GM19193 (cell line): ENCODE data around the gene ACSL3.

Source experiments
- POLR2A ChIP-seq: IDR thresholded peaks from 4 replicates; pipeline ENCODE4 v1.6.1; 2011; ENCODE audit not compliant: insufficient read depth, insufficient read length; ENCODE audit errors: extremely low read depth

Gene ACSL3

GRCh38 chr2:222912776-222913175 is 51.9 kb downstream of the ACSL3 start:
- TF ChIP-seq POLR2A, result no peak

DNA sequence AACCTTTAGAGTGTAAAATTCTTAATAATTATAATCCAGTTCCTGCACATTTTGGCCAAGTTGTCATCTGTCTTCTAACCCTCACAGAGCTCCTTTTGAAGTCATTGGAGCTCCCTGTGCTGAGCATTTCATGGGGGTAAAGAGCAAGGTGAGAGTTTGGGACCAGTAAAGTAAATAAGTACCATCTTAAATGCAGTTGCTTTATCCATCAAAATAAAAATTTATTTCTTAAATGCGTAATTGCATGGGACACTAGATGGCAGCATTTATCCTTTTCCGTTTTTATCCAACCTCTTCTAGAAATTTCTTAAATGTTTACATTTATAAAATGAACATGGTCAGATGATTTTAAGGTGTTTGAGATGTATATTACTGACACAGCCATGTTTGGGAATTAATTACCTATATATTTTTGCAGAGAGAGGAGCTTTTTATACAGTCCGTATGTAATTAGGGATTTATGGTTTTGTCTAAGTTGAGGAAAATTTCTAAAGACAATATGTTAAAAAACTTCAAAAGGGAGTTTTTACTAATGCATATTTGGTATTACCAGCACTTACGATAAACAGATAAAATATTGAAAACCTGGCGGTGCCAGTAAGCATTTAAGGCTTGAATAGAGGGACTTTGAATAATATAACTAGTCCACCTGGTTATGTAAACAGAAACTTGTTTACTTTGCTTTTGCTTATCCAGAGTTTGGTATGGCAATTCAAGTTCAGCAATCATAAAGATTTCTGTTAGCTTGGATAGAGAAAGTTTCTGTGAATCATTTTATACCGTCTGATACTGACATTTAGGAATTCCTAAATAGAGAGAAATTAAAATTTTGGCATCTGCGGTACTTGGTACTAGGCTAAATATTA is 54.5 kb downstream of the ACSL3 start:
- TF ChIP-seq POLR2A, result no peak

DNA sequence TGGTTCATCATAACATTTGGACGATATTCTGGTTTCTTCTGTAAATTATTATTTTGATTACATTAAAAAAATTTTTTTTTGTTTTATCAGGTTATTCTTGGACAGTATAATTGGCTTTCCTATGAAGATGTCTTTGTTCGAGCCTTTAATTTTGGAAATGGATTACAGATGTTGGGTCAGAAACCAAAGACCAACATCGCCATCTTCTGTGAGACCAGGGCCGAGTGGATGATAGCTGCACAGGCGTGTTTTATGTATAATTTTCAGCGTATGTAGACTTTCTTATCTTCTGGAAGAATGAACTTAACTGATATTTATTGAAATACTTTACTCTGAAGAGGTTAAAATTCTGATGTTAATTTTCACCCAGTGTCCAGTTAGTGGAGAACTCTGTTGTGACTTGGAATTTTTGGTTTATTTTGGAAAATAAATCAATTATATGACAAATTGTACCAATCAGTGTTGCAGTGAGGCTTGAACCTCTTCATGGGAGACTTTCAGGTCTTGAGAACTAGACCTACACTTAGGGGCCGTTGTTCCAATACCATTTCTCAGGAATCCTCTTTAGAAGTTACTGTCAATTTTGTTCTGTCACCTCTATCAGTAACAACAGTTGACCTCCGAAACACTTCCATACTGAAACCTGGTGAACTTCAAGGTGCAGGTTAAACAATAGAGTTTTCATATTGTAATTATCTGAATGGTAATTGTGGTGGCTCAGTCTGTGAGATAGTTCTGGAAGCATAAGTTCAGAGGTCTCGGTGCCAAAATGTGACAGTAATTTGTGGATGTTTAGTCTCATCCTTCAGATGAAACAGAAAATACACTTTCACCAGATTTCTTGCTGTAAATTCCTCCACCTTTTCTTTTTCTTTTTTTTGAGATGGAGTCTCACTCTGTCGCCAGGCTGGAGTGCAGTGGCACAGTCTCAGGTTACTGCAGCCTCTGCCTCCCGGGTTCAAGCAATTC is 55.7 kb downstream of the ACSL3 start:
- TF ChIP-seq POLR2A, result no peak

GRCh38 chr2:222919841-222920526 is 59.1 kb downstream of the ACSL3 start:
- TF ChIP-seq POLR2A, result no peak

DNA sequence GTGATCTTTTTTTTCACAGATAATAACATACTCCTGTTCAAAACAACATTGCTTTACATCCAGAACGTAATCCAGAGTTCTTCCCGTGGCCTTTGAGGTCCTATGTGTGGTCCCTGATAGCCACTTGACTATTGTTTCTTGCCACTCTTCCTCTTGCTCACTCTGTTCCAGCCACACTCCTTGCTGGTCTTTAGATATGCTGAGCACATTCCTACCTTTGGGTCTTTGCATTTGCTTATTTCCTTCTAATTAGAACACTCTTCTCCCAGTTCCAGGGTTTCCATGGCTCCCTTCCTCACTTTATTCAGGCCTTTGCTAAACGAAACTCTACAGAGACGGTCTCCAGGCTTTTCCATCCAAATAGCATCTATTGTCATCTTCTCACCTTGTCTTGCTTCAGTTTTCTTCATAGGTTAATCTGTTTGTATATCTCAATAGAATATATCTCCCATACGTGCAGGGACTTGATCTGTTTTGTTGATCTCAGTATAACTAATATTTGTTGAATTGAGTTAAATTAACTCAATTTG is 59.9 kb downstream of the ACSL3 start:
- no peak for TF ChIP-seq POLR2A

DNA sequence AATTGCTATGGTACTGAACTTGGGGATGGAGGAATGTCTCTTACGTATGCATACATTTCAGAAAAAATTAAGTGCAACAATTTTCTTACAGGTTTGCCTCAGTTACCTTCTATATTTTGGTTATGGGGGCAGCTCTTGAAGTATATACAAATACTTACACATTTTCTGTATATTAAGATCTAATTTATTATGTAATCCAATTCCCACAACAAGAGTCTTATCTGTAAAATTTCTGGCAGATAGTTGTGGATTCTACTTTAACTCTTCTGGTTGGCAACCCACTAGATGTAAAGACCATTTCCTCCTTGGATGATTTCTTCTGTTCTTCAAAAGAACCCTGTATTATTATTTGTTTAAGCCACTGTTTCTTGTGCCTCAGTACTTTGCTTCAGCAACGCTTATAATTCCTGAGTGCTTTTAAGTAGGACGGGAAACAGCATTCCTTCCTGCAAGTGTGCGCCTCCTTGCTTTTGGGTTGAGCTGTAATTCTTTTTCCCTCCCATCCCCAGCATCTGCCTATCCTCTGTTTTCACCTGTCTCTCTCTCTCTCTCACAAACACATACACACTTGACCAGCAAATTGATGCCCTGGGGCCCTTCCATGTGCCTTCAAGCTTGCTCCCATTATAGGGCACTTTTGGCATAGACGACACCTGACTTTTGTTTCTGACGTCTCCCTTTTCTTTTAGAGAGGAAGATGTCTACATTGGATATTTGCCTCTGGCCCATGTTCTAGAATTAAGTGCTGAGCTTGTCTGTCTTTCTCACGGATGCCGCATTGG is 61.4 kb downstream of the ACSL3 start:
- no peak for TF ChIP-seq POLR2A

DNA sequence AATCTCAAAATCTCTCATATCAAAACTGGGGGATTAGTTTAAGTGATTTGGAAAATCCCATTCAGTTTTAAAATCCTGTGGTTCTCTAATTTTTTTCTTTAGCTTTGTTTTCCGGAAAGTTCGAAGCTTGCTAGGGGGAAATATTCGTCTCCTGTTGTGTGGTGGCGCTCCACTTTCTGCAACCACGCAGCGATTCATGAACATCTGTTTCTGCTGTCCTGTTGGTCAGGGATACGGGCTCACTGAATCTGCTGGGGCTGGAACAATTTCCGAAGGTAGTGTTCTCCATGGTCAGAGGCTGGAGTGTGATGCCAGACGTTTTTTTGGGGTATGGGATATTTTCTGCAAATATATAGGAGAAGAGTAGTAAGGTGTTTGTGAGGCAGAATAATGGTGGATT is 66.1 kb downstream of the ACSL3 start:
- no peak for TF ChIP-seq POLR2A

DNA sequence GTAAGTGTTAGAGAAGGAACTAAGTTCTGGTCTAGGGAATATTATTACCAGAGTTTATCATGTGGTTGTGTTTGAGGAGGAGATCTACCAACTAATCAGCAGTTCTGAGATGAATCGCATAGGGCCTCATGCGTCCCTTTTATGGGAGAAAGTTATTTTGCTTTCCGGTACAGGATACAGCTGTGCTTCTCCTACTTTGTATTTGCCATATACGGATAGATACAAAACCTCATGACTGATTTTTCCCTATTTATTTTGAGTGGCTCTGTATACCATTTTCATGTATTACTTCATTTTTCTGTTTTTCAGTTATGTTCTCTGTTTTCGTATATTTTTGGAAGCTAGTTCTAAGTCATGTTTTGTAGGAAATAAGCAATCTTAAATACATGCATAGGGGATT is 66.8 kb downstream of the ACSL3 start:
- no peak for TF ChIP-seq POLR2A

GRCh38 chr2:222928335-222928734 is 67.5 kb downstream of the ACSL3 start:
- TF ChIP-seq POLR2A, result no peak

GRCh38 chr2:222930862-222931261 is 70.0 kb downstream of the ACSL3 start:
- TF ChIP-seq POLR2A, result no peak

DNA sequence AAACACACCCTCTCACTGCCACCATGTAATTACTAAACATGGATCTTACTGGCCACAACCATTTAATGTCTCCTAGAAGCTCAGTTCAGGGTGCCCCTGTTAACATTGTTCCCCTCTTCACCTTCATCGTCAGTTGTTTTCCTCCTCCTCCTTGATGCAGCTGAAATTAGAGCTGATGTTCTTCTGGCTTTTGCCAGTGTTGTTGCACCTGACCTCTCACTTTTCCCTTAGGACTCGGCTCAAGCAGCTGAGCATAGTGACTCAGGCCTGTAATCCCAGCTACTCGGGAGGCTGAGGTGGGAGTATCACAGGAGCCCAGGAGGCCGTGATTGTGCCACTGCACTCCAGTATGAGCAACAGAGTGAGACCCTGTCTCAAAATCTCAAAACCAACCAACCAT is 70.8 kb downstream of the ACSL3 start:
- no peak for TF ChIP-seq POLR2A

GRCh38 chr2:222933458-222933857 is 72.6 kb downstream of the ACSL3 start:
- TF ChIP-seq POLR2A, result no peak

GRCh38 chr2:222935688-222936298 is 75.0 kb downstream of the ACSL3 start:
- no peak for TF ChIP-seq POLR2A

DNA sequence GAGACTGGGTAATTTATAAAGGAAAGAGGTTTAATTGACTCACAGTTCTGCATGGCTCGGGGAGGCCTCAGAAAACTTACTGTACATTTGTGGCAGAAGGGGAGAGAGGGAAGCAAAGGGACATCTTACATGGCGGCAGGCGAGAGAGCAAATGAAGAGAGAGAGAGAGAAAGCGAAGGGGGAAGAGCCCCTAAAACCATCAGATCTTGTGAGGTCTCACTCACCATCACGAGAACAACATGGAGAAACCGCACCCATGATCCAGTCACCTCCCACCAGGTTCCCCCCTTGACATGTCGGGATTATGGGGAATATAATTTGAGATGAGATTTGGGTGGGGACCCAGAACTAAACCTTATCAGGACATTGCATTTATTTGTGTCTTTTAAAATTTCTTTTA is 75.9 kb downstream of the ACSL3 start:
- no peak for TF ChIP-seq POLR2A

- no peak for TF ChIP-seq POLR2A
Measured at GRCh38 chr2:222938327-222938726, 77.5 kb downstream of the ACSL3 start.
